Measurements from ENCODE around the gene ZNF701.
"Not testable (repeated sequence)": the region's sequence is repeated elsewhere in the genome, so short reads cannot be mapped to it uniquely, and the experiment has no call there.

The ZNF701 gene

GRCh38 chr19:52566588-52566987 is 3.5 kb upstream of the ZNF701 start:
- no peak for FAIRE-seq

GRCh38 chr19:52567921-52568320 is 2.2 kb upstream of the ZNF701 start:
- no peak for FAIRE-seq

- not testable (repeated sequence) for FAIRE-seq
These were observed 468 bp upstream of the ZNF701 start for GRCh38 chr19:52569638-52569999.

- FAIRE-seq, result no peak
These were observed 14.8 kb downstream of the ZNF701 start for GRCh38 chr19:52584736-52585440.

- FAIRE-seq, result no peak
These were observed 15.5 kb downstream of the ZNF701 start for GRCh38 chr19:52585604-52586003.

- no peak for FAIRE-seq
These were observed 20.6 kb downstream of the ZNF701 start for GRCh38 chr19:52590728-52591127.

- no peak for FAIRE-seq
These were observed 22.2 kb downstream of the ZNF701 start for GRCh38 chr19:52592301-52592700.

GRCh38 chr19:52593441-52593840 is 23.4 kb downstream of the ZNF701 start:
- FAIRE-seq, result not testable (repeated sequence)

GRCh38 chr19:52599241-52599640 is 29.2 kb downstream of the ZNF701 start:
- FAIRE-seq, result no peak

GRCh38 chr19:52600639-52601024 is 30.5 kb downstream of the ZNF701 start:
- no peak for FAIRE-seq

GRCh38 chr19:52601025-52601973 is 31.2 kb downstream of the ZNF701 start:
- FAIRE-seq, result no peak

- FAIRE-seq, result not testable (repeated sequence)
These were observed 31.9 kb downstream of the ZNF701 start for GRCh38 chr19:52601974-52602366.

- no peak for FAIRE-seq
These were observed 32.9 kb downstream of the ZNF701 start for GRCh38 chr19:52602941-52603340.

GRCh38 chr19:52603558-52604207 is 33.6 kb downstream of the ZNF701 start:
- FAIRE-seq, result no peak

- no peak for FAIRE-seq
These were observed 43.3 kb downstream of the ZNF701 start for GRCh38 chr19:52613299-52613906.

GRCh38 chr19:52621376-52621775 is 51.3 kb downstream of the ZNF701 start:
- no peak for FAIRE-seq

- no peak for FAIRE-seq
These were observed 52.2 kb downstream of the ZNF701 start for GRCh38 chr19:52622261-52622660.

- FAIRE-seq, result no peak
These were observed 56.8 kb downstream of the ZNF701 start for GRCh38 chr19:52626915-52627314.

GRCh38 chr19:52627441-52627840 is 57.4 kb downstream of the ZNF701 start:
- not testable (repeated sequence) for FAIRE-seq

GRCh38 chr19:52635786-52636570 is 65.9 kb downstream of the ZNF701 start:
- no peak for FAIRE-seq
